WI38 (cell line): ENCODE results near the gene DVL1.

Source experiments
- H3K4me3 ChIP-seq: 2 replicates; pipeline ENCODE4 v1.5.1; 2011; ENCODE audit warnings: low read depth, mild to moderate bottlenecking, control low read depth, low read length
- CTCF ChIP-seq: IDR thresholded peaks from 2 replicates; pipeline ENCODE4 v1.5.1; 2012; ENCODE audit warnings: low read depth, mild to moderate bottlenecking, control low read depth, low read length

The DVL1 gene

GRCh38 chr1:1315435-1315954, 33.7 kb downstream of the DVL1 start:
- no peak for TF ChIP-seq CTCF

GRCh38 chr1:1314678-1315335, 34.4 kb downstream of the DVL1 start:
- H3K4me3 ChIP-seq: no peak overlapping the region
- no peak for TF ChIP-seq CTCF

More at GRCh38 chr1:1315435-1315954, 33.7 kb downstream of the DVL1 start:
- no peak overlapping the region for H3K4me3 ChIP-seq

GRCh38 chr1:1314237-1314586, 35.0 kb downstream of the DVL1 start:
- no peak overlapping the region for H3K4me3 ChIP-seq
- no peak for TF ChIP-seq CTCF

DNA sequence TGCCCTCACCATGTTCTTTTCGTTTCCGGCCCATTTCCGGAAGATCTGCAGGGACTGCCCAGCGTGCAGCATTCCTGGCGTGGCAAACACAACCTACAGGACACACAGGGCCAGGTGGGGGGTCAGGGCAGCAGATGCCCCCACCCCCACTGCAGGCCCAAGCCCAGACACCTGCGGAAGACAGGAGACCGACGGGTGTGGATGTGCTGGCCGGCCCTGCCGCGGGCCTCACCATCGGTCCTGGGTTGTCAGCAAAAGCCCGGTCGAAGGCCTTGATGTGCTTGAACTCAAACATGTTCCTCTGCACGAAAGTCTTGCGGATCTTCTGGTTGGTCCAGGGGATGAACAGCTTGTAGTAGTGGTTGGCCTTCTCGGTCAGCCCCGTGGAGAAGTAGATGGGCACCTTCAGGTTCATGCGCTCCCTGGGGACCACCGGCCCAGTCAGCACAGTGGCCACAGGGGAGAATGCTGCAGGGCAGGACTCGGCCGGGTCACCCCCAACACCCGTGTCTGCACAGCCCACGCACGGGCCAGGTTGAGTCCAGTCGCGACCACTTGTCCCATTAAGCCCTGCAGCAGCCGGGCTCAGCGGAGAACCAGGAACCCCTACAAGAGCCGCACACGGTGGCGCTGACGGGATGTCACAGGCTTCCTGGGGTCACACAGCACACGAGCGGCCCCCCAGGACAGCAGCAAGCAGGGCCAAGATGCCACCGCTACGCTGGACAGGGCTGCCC, 35.5 kb downstream of the DVL1 start:
- no peak for TF ChIP-seq CTCF
- no peak overlapping the region for H3K4me3 ChIP-seq

DNA sequence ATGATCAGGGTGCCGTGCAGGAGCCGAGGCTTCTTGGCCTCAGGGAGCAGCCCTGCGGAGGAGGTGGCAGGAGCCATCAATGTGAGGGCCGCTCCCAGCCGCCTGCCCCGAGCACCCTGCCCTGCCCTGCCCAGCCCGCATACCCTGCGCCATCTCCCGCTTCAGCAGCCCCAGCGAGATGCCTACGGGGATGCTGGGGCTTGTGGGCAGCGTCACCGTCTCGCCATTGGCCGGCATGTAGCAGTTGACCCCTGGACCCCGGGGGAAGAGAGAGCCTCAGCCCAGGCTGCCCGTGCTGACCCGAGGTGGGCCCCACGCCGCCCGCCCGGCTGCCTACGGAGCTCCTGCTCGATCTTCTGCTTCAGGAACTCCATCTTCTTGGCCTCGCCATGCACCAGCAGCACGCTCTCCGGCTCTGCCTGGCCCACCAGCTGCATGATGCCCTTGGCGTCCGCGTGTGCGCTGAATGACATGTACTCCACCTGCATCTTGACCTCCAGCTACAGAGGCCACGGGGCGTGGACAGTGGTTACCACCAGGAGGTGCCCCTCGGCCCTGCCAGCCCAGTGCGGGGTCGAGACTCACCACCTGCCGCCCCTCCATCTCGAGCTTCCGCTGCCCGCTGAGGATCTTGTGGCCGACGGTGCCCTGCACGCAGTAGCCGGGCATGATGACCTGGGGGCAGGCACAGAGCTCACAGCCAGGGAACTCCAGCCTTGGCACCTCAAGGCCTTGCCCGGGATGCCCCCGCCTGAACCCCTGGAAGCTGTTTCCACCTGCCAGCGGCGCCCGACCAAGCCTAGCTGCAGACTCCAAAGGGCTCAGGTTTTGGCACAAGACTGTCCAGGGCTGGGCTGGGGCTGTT, 36.5 kb downstream of the DVL1 start:
- TF ChIP-seq CTCF: no peak

GRCh38 chr1:1311107-1312104, 37.8 kb downstream of the DVL1 start:
- no peak for TF ChIP-seq CTCF
- H3K4me3 ChIP-seq: no peak overlapping the region

More for the DNA sequence above, 36.5 kb downstream of the DVL1 start:
- no peak overlapping the region for H3K4me3 ChIP-seq
